COLO668 (cell line): Measurements from ENCODE around the gene MYCBP2.
"Not testable (repeated sequence)": the region's sequence is repeated elsewhere in the genome, so short reads cannot be mapped to it uniquely, and the experiment has no call there.

Source experiments
- DNase-seq: peaks from one replicate; lab custom pipeline; 2025; ENCODE audit not compliant: unreplicated experiment; lab: John Stamatoyannopoulos, UW

MYCBP2 gene

GRCh38 chr13:77299587-77299986, 27.3 kb downstream of the MYCBP2 start:
- DNase-seq, result no peak

- DNase-seq, result no peak
Observed at GRCh38 chr13:77298426-77298825, 28.5 kb downstream of the MYCBP2 start.

DNA sequence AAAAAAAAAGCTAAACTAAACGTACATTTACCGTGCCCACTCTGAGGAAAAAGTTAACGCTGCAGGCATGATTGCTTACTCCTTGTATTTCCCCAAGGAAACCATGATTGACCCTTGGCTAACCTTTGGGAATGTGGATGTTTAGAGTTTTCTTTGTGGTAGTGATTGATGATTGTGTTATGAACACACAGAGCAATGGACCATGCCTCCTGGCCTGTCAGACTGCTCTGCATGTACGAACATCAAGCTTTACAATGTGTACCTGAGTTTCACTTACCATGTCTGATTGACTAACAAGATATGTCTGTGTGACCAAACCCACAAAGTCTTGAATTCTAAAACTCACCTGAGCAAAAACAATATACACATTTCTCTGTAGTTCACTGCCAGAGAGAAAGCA, 35.1 kb downstream of the MYCBP2 start:
- DNase-seq, result no peak

DNA sequence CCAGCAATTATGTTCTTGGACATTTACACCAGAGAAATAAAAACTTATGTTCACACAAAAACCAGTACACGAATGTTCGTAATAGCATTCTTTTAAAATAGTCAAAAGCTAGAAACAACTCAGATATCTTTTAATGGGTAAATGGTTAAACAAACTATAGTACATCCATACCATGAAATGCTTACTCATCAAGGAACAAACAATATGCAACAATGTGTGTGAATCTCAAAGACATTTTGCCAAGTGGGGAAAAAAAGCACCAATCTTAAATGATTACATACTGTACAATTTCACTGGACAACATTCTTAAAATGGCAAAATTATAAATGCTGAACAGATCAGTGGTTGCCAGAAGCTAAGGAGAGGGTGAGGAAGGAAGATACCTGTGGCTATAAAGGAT, 36.6 kb downstream of the MYCBP2 start:
- no peak for DNase-seq

- DNase-seq, result no peak
Observed at GRCh38 chr13:77289851-77290250, 37.0 kb downstream of the MYCBP2 start.

DNA sequence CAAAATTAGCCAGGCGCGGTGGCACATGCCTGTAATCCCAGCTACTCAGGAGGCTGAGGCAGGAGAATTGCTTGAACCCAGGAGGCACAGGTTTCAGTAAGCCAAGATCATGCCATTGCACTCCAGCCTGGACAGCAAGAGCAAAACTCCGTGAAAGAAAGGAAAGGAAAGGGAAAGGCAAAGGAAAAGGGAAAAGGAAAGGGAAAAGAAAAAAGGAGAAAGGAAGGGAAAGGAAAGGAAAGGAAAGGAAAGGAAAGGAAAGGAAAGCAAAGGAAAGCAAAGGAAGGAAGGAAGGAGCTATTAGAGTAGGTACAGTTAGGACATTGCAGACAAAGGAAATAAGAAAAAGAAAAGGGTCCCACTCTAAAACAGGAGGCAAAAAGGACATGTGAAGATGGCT, 41.3 kb downstream of the MYCBP2 start:
- not testable (repeated sequence) for DNase-seq

- no peak for DNase-seq
Observed at GRCh38 chr13:77285098-77285497, 41.8 kb downstream of the MYCBP2 start.

DNA sequence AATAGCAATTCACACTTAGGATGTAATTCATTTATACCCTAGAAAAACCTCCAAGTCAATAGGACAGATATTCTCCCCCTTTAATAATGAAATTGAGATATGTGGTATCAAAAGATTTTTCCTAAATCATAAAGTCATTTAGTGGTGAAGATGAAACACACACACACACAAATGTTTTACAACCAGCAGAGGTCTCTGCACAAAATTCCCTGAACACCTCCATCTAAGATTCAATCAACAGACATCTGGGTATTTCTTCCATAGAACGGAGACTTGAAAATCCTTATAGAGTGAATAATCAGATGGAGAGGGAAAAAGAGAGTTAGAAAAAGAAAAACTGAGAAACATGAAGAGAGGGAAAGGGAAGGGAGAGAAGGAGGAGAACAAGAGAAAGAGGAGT, 52.8 kb downstream of the MYCBP2 start:
- DNase-seq, result no peak

GRCh38 chr13:77269141-77269540, 57.8 kb downstream of the MYCBP2 start:
- DNase-seq, result no peak

DNA sequence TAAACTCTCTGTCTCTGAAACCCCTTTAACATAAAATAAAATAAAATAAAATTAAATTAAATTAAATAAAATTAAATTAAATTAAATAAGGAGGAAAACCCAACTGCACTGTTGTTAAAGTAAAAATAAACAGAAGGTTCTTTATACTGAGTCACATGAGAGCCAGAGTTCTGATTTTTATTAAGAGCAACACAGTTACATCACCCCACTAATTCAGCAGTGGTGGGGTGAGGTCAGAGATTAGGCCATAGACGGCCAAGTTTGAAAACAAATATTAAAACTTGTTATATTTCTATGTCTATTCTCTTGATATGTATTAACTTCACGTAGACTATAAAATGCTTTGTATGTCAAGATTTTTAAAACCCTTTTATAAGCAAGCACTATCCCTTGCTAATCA, 59.5 kb downstream of the MYCBP2 start:
- DNase-seq, result no peak

- DNase-seq, result no peak
Observed at GRCh38 chr13:77265336-77265735, 61.6 kb downstream of the MYCBP2 start.

GRCh38 chr13:77262198-77262597, 64.7 kb downstream of the MYCBP2 start:
- DNase-seq, result no peak

- DNase-seq, result no peak
Observed at GRCh38 chr13:77250975-77251374, 75.9 kb downstream of the MYCBP2 start.

GRCh38 chr13:77245224-77245623, 81.7 kb downstream of the MYCBP2 start:
- DNase-seq, result not testable (repeated sequence)

GRCh38 chr13:77239312-77239711, 87.6 kb downstream of the MYCBP2 start:
- DNase-seq, result no peak

DNA sequence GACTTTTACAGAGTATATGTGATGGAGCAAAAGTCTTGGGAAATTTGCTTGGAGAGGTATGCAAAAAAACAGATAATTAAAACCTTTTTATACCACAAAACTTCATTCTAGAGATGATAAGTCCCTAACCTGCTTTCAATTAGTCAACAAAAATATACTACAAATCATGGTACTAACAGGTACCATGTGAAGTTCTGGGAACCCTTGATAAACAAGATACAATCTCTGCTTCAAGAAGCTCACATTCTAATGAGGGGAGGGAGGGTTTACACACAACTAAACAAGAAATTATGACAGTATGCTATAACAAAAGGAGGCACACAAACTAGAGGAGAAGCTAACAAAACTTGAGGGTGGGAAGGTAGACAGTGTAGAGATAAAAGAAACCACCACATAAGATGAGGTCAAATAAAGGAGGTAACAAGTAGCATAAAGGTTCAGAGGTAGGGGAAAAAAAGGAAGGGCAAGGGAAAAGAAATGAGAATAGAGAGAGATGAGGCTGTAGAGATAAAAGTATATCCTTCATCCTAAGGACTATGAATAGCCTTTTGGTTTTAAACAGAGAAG, 91.4 kb downstream of the MYCBP2 start:
- DNase-seq, result no peak

GRCh38 chr13:77233159-77233558, 93.7 kb downstream of the MYCBP2 start:
- no peak for DNase-seq

DNA sequence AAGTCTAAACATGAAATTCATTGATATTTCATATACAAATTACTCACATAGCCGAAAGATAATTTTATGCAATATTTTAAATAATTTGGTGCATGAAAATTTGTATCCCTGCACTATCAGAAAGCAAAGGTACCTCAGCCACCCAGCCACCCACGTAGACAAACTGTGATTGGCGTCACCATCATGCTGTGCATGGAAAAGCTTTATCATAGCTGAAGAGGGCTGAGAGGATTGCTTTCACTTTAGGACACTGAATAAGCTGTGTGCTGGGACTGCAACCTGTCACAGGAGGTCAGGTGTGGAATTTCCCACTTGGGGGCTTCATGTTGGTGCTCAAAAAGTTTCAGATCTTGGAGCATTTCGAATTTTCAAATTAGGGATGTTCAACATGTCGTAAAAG, 96.3 kb downstream of the MYCBP2 start:
- DNase-seq, result no peak

DNA sequence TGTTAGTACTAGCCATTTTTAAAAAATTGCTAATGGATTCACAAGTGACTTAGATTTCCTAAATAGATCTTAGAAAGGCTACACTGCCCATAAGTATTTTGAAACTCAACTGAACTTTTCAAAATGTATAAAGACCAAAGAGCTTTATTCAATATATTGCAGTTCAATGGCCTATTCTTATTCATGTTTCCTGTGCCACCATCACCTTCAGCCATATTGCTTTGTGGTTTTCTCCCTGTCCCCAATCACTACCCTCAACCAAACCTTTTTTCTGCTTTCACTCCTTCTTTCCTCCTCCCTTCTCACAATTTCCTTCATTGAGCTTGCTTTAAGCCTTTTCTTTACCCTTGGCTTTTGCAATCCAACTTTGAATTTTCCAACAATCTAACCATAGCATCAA, 100.9 kb downstream of the MYCBP2 start:
- no peak for DNase-seq

DNA sequence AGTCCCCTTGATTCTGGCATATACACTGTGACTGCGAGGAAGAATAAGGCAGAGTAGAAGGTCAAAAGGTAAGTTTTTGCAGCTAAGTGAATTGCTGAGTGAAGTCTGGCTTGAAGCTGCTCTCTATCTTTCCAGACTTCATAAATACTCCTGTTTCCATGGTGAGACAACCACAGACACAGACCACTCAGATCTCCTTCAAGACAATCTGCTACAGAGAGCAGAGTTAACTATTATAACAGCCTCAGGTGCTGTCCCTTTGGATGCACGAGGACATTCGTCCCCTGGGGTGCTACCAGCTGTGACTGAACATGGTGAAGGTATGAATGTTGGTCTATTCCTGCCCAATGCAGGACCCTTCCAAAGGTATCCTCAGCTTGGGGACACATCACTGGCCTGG, 104.0 kb downstream of the MYCBP2 start:
- no peak for DNase-seq

GRCh38 chr13:77222000-77222690, 104.7 kb downstream of the MYCBP2 start:
- no peak for DNase-seq

DNA sequence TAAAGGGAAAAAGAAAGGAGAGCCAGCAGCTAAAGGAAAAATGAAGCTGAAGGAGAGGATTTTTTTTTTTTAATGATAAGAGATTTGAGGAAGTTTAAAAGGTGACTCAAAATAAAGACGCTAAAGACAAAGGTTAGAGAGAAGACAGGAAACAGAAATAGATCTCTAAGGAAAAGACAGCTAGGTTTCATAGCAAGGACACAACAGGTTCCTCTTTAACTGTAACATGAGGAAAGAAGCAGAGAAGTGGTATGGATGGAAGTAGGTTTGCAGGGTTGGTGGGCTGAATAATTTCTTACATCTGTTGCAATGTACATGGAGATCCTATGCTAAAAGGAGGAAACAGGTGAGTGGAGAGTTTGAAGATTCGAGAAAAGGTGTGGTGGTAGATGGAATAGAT, 107.5 kb downstream of the MYCBP2 start:
- no peak for DNase-seq

DNA sequence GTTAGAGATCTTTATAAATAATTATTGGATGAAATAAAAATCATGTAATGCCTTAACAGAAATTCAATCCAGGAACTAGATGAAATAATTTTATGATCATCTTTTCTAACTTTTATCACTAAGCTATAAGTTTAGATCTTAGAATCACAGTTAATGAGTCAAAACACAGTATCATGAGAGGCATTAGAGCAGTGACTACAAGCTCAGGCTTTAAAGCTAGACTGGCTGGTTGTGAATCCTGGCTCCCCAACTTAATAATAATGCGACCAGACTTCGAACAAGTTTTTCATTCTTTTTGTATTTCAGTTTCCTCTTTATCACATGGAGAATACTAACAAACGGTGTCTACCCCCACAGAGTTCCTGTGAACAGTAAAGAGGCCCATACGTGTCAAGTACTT, 108.6 kb downstream of the MYCBP2 start:
- DNase-seq, result no peak
